ENCODE measurements around the gene CD200.

Gene CD200, protein sequence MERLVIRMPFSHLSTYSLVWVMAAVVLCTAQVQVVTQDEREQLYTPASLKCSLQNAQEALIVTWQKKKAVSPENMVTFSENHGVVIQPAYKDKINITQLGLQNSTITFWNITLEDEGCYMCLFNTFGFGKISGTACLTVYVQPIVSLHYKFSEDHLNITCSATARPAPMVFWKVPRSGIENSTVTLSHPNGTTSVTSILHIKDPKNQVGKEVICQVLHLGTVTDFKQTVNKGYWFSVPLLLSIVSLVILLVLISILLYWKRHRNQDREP

DNA sequence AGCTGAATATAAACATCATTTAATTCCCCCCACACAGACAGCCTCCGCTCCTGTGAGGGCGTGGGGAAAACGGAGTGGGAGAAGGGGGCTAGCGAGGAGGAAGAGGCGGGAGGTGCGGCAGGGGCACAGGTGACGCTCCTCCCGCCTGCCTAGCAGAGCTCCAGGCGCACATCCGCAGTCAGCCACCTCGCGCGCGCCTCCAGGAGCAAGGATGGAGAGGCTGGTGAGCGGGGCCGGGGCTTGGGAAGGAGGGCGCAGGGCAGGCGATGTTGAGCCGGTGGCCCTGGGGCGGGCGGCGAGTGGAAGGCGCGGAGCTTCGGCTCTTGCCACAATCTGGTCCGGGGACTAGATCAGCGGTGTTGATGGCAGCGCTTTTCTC is at the start of gene CD200:
Gene CD200 (plus strand): TSS at position 155 of the 379 bp plus-strand sequence. CDS start 57 bp downstream, at position 212.
- DNase-seq (ENCODE audit: extremely low read depth, insufficient read length): peak; percentile 72
- Histone ChIP-seq H3K4me3 (replicated peaks; ENCODE audit: low read depth, low read length) (peak within 1 kb of the TSS; percentile 84), H3K36me3 (ENCODE audit: control insufficient read depth, insufficient read depth, low read length) (no peaks in the 10 kb centered on the region), H3K27me3 (replicated peaks; ENCODE audit: control insufficient read depth, insufficient read depth, low read length) (no peaks in the 10 kb centered on the region)
- TF ChIP-seq, protein P1, sequence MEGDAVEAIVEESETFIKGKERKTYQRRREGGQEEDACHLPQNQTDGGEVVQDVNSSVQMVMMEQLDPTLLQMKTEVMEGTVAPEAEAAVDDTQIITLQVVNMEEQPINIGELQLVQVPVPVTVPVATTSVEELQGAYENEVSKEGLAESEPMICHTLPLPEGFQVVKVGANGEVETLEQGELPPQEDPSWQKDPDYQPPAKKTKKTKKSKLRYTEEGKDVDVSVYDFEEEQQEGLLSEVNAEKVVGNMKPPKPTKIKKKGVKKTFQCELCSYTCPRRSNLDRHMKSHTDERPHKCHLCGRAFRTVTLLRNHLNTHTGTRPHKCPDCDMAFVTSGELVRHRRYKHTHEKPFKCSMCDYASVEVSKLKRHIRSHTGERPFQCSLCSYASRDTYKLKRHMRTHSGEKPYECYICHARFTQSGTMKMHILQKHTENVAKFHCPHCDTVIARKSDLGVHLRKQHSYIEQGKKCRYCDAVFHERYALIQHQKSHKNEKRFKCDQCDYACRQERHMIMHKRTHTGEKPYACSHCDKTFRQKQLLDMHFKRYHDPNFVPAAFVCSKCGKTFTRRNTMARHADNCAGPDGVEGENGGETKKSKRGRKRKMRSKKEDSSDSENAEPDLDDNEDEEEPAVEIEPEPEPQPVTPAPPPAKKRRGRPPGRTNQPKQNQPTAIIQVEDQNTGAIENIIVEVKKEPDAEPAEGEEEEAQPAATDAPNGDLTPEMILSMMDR (IDR thresholded peaks at IDR 0.05; ENCODE audit: insufficient read depth, low read length, poor library complexity, severe bottlenecking): no peak

DNA sequence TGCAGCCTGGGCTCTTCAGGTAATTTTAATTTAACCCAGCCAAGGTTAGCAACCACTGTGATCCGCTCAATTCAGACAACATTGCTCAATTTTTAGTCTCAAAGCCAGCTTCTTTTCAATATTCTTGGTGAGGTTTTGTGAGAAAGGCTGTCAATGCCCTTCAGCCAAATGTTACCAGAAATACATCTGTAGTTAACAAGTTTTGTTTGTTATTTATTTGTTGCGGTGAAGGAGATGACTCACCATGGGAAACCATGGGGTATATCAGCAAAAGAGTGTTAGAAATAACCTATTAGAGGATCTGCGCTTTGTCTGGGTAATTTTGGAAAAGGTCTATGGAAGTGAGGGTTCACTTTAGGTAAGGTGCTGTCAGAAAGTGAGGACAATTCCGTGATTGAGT is 43.9 kb upstream of the CD200 start:
- Histone ChIP-seq H3K36me3 (ENCODE audit: control insufficient read depth, insufficient read depth, low read length) (no peaks in the 10 kb centered on the region), H3K4me3 (replicated peaks; ENCODE audit: low read depth, low read length) (no peak overlapping the region), H3K27me3 (replicated peaks; ENCODE audit: control insufficient read depth, insufficient read depth, low read length) (no peaks in the 10 kb centered on the region)
- TF ChIP-seq, protein P1 (IDR thresholded peaks at IDR 0.05; ENCODE audit: insufficient read depth, low read length, poor library complexity, severe bottlenecking): no peak
- DNase-seq (ENCODE audit: extremely low read depth, insufficient read length): no peak

DNA sequence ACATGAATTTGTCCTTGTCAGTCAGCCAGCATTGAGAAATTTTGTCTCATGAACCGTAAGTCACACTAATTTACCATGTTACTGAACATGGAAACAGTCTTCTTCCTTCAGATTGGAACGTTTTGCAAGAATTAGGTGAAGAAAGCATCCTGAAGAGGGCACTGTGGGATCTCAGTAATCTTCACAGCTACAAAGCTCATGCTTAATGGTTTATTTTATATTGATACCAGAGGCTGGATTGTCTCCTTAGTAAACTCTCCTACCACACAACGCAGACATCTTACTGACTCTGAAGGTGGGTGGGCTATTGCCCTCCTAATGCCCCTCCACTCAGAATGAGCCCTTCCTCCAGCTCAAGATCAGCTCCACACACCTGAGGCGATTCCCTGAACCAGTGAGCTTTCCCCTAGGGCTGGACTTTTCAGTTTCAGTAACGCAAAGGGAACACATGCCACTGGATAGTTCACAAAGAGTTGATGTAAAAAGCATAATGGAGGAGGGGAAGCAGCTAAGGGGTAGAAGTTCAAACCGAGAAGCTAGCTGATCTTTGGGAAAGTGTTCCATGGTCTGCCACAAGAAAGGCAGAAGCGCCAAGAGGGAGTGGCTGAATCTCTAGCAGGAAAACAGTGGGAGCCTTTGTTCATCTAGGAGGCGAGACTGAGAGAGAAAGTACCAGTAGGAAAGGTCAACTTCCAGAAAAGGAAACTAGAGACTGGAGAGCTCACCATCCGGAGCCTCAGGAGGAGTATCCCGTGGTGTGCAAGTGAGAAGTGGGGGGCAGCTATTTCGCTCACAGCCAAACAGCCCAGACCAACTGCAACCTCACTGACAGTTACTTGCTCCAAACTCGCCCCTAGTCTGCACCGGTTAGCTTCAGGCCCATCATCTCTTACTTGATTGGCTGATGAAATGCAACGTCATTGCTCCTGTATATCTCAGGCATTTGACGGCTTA is 39.3 kb upstream of the CD200 start, which contains the start of gene SLC9C1:
Gene SLC9C1 (minus strand): TSS at position 849 of the 954 bp plus-strand sequence. CDS start 7,425 bp downstream, outside the sequence.
- no peak for DNase-seq (ENCODE audit: extremely low read depth, insufficient read length)
- no peak within 1 kb of the TSS for H3K4me3 ChIP-seq (replicated peaks; ENCODE audit: low read depth, low read length)
- TF ChIP-seq, protein P1 (IDR thresholded peaks at IDR 0.05; ENCODE audit: insufficient read depth, low read length, poor library complexity, severe bottlenecking): peak; percentile 59

DNA sequence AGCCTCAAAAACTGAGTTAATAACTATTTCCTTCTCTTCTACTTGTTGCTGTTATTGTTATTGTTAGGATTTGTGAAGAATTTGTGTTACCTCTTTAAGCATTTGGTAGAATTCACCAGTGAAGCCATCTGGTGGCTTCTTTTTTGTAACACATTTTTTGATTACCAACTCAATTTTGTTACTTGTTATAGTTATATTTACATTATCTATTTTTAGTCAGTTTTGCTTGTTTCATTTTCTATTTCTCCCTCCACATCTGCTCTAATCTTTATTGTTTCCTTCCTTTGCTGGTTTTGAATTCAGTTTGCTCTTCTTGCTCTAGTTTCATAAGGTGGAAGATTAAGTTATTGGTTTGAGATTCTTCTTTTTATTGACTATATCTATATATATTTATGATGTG is 35.2 kb upstream of the CD200 start:
- TF ChIP-seq, protein P1 (IDR thresholded peaks at IDR 0.05; ENCODE audit: insufficient read depth, low read length, poor library complexity, severe bottlenecking): no peak
- H3K36me3 ChIP-seq (ENCODE audit: control insufficient read depth, insufficient read depth, low read length): no peaks in the 10 kb centered on the region
- peak overlapping the region; percentile 13 for H3K4me3 ChIP-seq (replicated peaks; ENCODE audit: low read depth, low read length)
- no peaks in the 10 kb centered on the region for H3K27me3 ChIP-seq (replicated peaks; ENCODE audit: control insufficient read depth, insufficient read depth, low read length)
- DNase-seq (ENCODE audit: extremely low read depth, insufficient read length): no peak

More for the DNA sequence above, 39.3 kb upstream of the CD200 start, which contains the start of gene SLC9C1:
- Histone ChIP-seq H3K36me3 (ENCODE audit: control insufficient read depth, insufficient read depth, low read length) (no peaks in the 10 kb centered on the region), H3K27me3 (replicated peaks; ENCODE audit: control insufficient read depth, insufficient read depth, low read length) (no peaks in the 10 kb centered on the region)

DNA sequence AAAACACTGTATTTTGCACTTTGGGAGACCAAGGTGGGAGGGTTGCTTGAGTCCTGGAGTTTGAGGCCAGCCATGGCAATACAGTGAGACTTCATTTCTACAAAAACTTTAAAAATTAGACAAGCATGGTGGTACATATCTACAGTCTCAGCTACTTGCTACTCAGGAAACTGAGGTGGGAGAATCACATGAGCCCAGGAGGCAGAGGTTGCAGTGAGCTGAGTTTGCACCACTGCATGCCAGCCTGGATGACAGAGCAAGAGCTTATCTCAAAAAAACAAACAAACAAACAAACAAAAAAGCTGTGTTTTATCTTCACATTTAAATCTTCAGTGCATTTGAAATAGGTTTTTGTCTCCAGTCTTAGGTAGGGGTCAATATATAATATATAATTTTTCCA is 34.2 kb upstream of the CD200 start:
- Histone ChIP-seq H3K36me3 (ENCODE audit: control insufficient read depth, insufficient read depth, low read length) (no peaks in the 10 kb centered on the region), H3K4me3 (replicated peaks; ENCODE audit: low read depth, low read length) (no peak overlapping the region), H3K27me3 (replicated peaks; ENCODE audit: control insufficient read depth, insufficient read depth, low read length) (no peaks in the 10 kb centered on the region)
- DNase-seq (ENCODE audit: extremely low read depth, insufficient read length): no peak
- TF ChIP-seq, protein P1 (IDR thresholded peaks at IDR 0.05; ENCODE audit: insufficient read depth, low read length, poor library complexity, severe bottlenecking): no peak

Data from GM06990 (cell line).